SK-N-SH treated with all-trans-retinoic acid at 6 μM for 48 hours (cell line): ENCODE results near the gene NKD2.

Experiments
- ATAC-seq: fragments of 200-7000 bp; cut with Tn5 transposase; 3 replicates; pipeline ENCODE4 v1.9.1; 2020; ENCODE audit warnings: mild to moderate bottlenecking, moderate library complexity
- ARNTL ChIP-seq: fragments of 450-650 bp; formaldehyde crosslinking; IDR thresholded peaks from 2 replicates; pipeline ENCODE4 v1.5.0; 2020; ENCODE audit warnings: low read depth, mild to moderate bottlenecking, moderate library complexity, borderline replicate concordance
- BACH2 ChIP-seq: fragments of 250-450 bp; sonication (Bioruptor Pico); IDR thresholded peaks from 2 replicates; pipeline ENCODE4 v1.9.0; 2021; ENCODE audit warnings: mild to moderate bottlenecking, borderline replicate concordance
- CREB5 ChIP-seq: fragments of 250-450 bp; sonication (Bioruptor Pico); IDR thresholded peaks from 2 replicates; pipeline ENCODE4 v1.5.1; 2020; ENCODE audit warnings: low read depth, mild to moderate bottlenecking, moderate library complexity
- CSDC2 ChIP-seq: fragments of 250-450 bp; sonication (Bioruptor Pico); IDR thresholded peaks from 2 replicates; pipeline ENCODE4 v1.5.0; 2020; ENCODE audit warnings: mild to moderate bottlenecking, moderate library complexity
- CSRNP3 ChIP-seq: fragments of 250-450 bp; sonication (Bioruptor Pico); IDR thresholded peaks from 2 replicates; pipeline ENCODE4 v1.5.1; 2021; ENCODE audit warnings: mild to moderate bottlenecking, moderate library complexity
- ESRRG ChIP-seq: fragments of 250-450 bp; sonication (Bioruptor Pico); IDR thresholded peaks from 2 replicates; pipeline ENCODE4 v1.6.1; 2021; ENCODE audit warnings: mild to moderate bottlenecking
- GLIS3 ChIP-seq: fragments of 250-450 bp; sonication (Bioruptor Pico); IDR thresholded peaks from 2 replicates; pipeline ENCODE4 v1.5.0; 2020; ENCODE audit warnings: mild to moderate bottlenecking, moderate library complexity
- ISL1 ChIP-seq: fragments of 250-450 bp; sonication (Bioruptor Pico); IDR thresholded peaks from 2 replicates; pipeline ENCODE4 v2.1.2; 2022; ENCODE audit warnings: mild to moderate bottlenecking, moderate library complexity
- OSR1 ChIP-seq: fragments of 250-450 bp; sonication (Bioruptor Pico); IDR thresholded peaks from 2 replicates; pipeline ENCODE4 v1.8.0; 2022; ENCODE audit warnings: moderate library complexity, mild to moderate bottlenecking, inconsistent platforms
- PATZ1 ChIP-seq: fragments of 250-450 bp; sonication (Bioruptor Pico); IDR thresholded peaks from 2 replicates; pipeline ENCODE4 v1.8.0; 2020; ENCODE audit warnings: mild to moderate bottlenecking, moderate library complexity, borderline replicate concordance
- POU6F1 ChIP-seq: fragments of 250-450 bp; sonication (Bioruptor Pico); IDR thresholded peaks from 2 replicates; pipeline ENCODE4 v1.8.0; 2021; ENCODE audit warnings: low read depth, mild to moderate bottlenecking, moderate library complexity, borderline replicate concordance
- RARB ChIP-seq: fragments of 250-450 bp; sonication (Bioruptor Pico); IDR thresholded peaks from 2 replicates; pipeline ENCODE4 v1.8.0; 2021; ENCODE audit warnings: mild to moderate bottlenecking, moderate library complexity
- SNAI2 ChIP-seq: fragments of 250-450 bp; sonication (Bioruptor Pico); IDR thresholded peaks from 2 replicates; pipeline ENCODE4 v1.5.0; 2020; ENCODE audit warnings: mild to moderate bottlenecking, moderate library complexity
- TCF4 ChIP-seq: fragments of 250-450 bp; sonication (Bioruptor Pico); IDR thresholded peaks from 2 replicates; pipeline ENCODE4 v1.8.0; 2021; ENCODE audit warnings: mild to moderate bottlenecking, moderate library complexity, borderline replicate concordance
- TOX ChIP-seq: fragments of 250-450 bp; sonication (Bioruptor Pico); IDR thresholded peaks from 2 replicates; pipeline ENCODE4 v1.8.0; 2021; ENCODE audit warnings: mild to moderate bottlenecking, moderate library complexity, borderline replicate concordance
- TSHZ2 ChIP-seq: fragments of 250-450 bp; sonication (Bioruptor Pico); IDR thresholded peaks from 2 replicates; pipeline ENCODE4 v1.5.0; 2020; ENCODE audit warnings: mild to moderate bottlenecking, moderate library complexity
- ZFP3 ChIP-seq: fragments of 250-450 bp; sonication (Bioruptor Pico); IDR thresholded peaks from 2 replicates; pipeline ENCODE4 v1.5.0; 2020; ENCODE audit warnings: mild to moderate bottlenecking, moderate library complexity
- ZFP30 ChIP-seq: fragments of 450-650 bp; formaldehyde crosslinking; IDR thresholded peaks from 2 replicates; pipeline ENCODE4 v1.5.0; 2022; ENCODE audit warnings: mild to moderate bottlenecking, moderate library complexity
- ZNF70 ChIP-seq: fragments of 450-650 bp; formaldehyde crosslinking; IDR thresholded peaks from 2 replicates; pipeline ENCODE4 v1.5.0; 2020; ENCODE audit warnings: mild to moderate bottlenecking, moderate library complexity
- ZNF8 ChIP-seq: fragments of 450-650 bp; formaldehyde crosslinking; IDR thresholded peaks from 2 replicates; pipeline ENCODE4 v1.5.0; 2020; ENCODE audit warnings: mild to moderate bottlenecking, moderate library complexity

The NKD2 gene

GRCh38 chr5:1008451-1009358, at the start of gene NKD2:
TSS of gene NKD2 (plus strand) at chr5:1008802. CDS start at chr5:1009058, 256 bp downstream.
- peak; percentile 59 for ATAC-seq
- TF ChIP-seq BACH2 (CRISPR knock-in tag) (no peak), ZNF8 (no peak)

GRCh38 chr5:959581-960531, 48.7 kb upstream of the NKD2 start:
- ATAC-seq, result no peak
- TF ChIP-seq ARNTL (CRISPR knock-in tag) (no peak), CREB5 (CRISPR knock-in tag) (no peak), SNAI2 (CRISPR knock-in tag) (no peak), POU6F1 (CRISPR knock-in tag) (no peak), ZNF70 (CRISPR knock-in tag) (no peak), ZFP3 (no peak), TOX (CRISPR knock-in tag) (no peak), CSDC2 (CRISPR knock-in tag) (no peak), CSRNP3 (CRISPR knock-in tag) (no peak), TCF4 (CRISPR knock-in tag) (no peak), OSR1 (CRISPR knock-in tag) (no peak), RARB (CRISPR knock-in tag) (no peak), ESRRG (CRISPR knock-in tag) (no peak), ISL1 (no peak)
- TF ChIP-seq, all 23 proteins: peak for 0

- ATAC-seq, result no peak
- TF ChIP-seq ZFP30 (CRISPR knock-in tag) (no peak), CREB5 (CRISPR knock-in tag) (no peak), POU6F1 (CRISPR knock-in tag) (no peak), ZNF70 (CRISPR knock-in tag) (no peak), BACH2 (CRISPR knock-in tag) (no peak), CSRNP3 (CRISPR knock-in tag) (no peak), PATZ1 (CRISPR knock-in tag) (no peak), TOX (CRISPR knock-in tag) (no peak), TSHZ2 (CRISPR knock-in tag) (no peak), ZNF8 (no peak), ISL1 (no peak), ARNTL (CRISPR knock-in tag) (no peak), GLIS3 (CRISPR knock-in tag) (no peak), SNAI2 (CRISPR knock-in tag) (no peak), RARB (CRISPR knock-in tag) (no peak)
These were observed 48.1 kb upstream of the NKD2 start for GRCh38 chr5:960551-960950.
